ENCODE measurements around the gene PNPLA8. TPM values are rescaled to one million over a fixed set of nuclear protein-coding genes. Genes with fewer than 3 reads are reported as not detected.

Gene PNPLA8
- total RNA-seq, 6 experiments from 2014 or later: 16.2 to 18.7 (median 17.8) TPM

GRCh38 chr7:108454317-108454673 is 71.6 kb downstream of the PNPLA8 start:
- peaks cover 21% of the 10 kb centered on the region for H3K27me3 Mint-ChIP-seq (ENCODE audit: insufficient read depth)
- H3K9me3 Mint-ChIP-seq: no peaks in the 10 kb centered on the region

GRCh38 chr7:108453320-108453719 is 72.6 kb downstream of the PNPLA8 start:
- H3K27me3 Mint-ChIP-seq (ENCODE audit: insufficient read depth): peaks cover 28% of the 10 kb centered on the region
- TF ChIP-seq CTCF (IDR thresholded peaks at IDR 0.05): no peak
- peaks cover 5% of the 10 kb centered on the region; the same call in 1 of the 2 replicates for H3K4me1 Mint-ChIP-seq (ENCODE audit: low read depth)
- no peak overlapping the region for H3K27ac Mint-ChIP-seq
- H3K36me3 Mint-ChIP-seq (ENCODE audit: low read depth): no peaks in the 10 kb centered on the region
- no peak overlapping the region for H3K4me3 Mint-ChIP-seq
- H3K9me3 Mint-ChIP-seq: no peaks in the 10 kb centered on the region
- no peak for DNase-seq

More at GRCh38 chr7:108454317-108454673, 71.6 kb downstream of the PNPLA8 start:
- H3K36me3 Mint-ChIP-seq (ENCODE audit: low read depth): no peaks in the 10 kb centered on the region
- H3K27ac Mint-ChIP-seq: no peak overlapping the region
- no peak for TF ChIP-seq CTCF (IDR thresholded peaks at IDR 0.05)
- peak overlapping the region; percentile 82 for H3K4me3 Mint-ChIP-seq
- peaks cover 5% of the 10 kb centered on the region; the same call in 1 of the 2 replicates for H3K4me1 Mint-ChIP-seq (ENCODE audit: low read depth)
- DNase-seq: no peak

- no peaks in the 10 kb centered on the region for H3K36me3 Mint-ChIP-seq (ENCODE audit: low read depth)
- H3K27me3 Mint-ChIP-seq (ENCODE audit: insufficient read depth): peaks cover 24% of the 10 kb centered on the region
- no peak overlapping the region for H3K27ac Mint-ChIP-seq
- H3K4me3 Mint-ChIP-seq: no peak overlapping the region
- peak; percentile 71 for TF ChIP-seq CTCF (IDR thresholded peaks at IDR 0.05)
- H3K4me1 Mint-ChIP-seq (ENCODE audit: low read depth): peaks cover 5% of the 10 kb centered on the region; the same call in 1 of the 2 replicates
- H3K9me3 Mint-ChIP-seq: no peaks in the 10 kb centered on the region
- no peak for DNase-seq
Observed at GRCh38 chr7:108452707-108453106, 73.2 kb downstream of the PNPLA8 start.

GRCh38 chr7:108451296-108451848 is 74.6 kb downstream of the PNPLA8 start:
- Mint-ChIP-seq H3K4me1 (ENCODE audit: low read depth) (peaks cover 5% of the 10 kb centered on the region; the same call in 1 of the 2 replicates), H3K27ac (no peak overlapping the region), H3K27me3 (ENCODE audit: insufficient read depth) (peaks cover 18% of the 10 kb centered on the region), H3K9me3 (no peaks in the 10 kb centered on the region), H3K36me3 (ENCODE audit: low read depth) (no peaks in the 10 kb centered on the region), H3K4me3 (no peak overlapping the region)
- DNase-seq: no peak
- no peak for TF ChIP-seq CTCF (IDR thresholded peaks at IDR 0.05)

- TF ChIP-seq CTCF (IDR thresholded peaks at IDR 0.05): no peak
- Mint-ChIP-seq H3K27me3 (ENCODE audit: insufficient read depth) (peaks cover 26% of the 10 kb centered on the region), H3K4me1 (ENCODE audit: low read depth) (peaks cover 5% of the 10 kb centered on the region; the same call in 1 of the 2 replicates), H3K27ac (no peak overlapping the region), H3K9me3 (no peaks in the 10 kb centered on the region), H3K4me3 (no peak overlapping the region), H3K36me3 (ENCODE audit: low read depth) (no peaks in the 10 kb centered on the region)
- no peak for DNase-seq
Observed at GRCh38 chr7:108450160-108450559, 75.8 kb downstream of the PNPLA8 start.

Measured in HFFc6 (cell line).